GM13977 (cell line): Measurements from ENCODE around the gene SMARCAL1.

Experiments
- DNase-seq: peaks from one replicate; pipeline ENCODE4 v3.0.0; 2012; ENCODE audit warnings: low spot score
- CTCF ChIP-seq: IDR thresholded peaks from 2 replicates; pipeline ENCODE4 v1.5.1; 2012; ENCODE audit warnings: mild to moderate bottlenecking, control low read depth; ENCODE audit not compliant: insufficient read depth; ENCODE audit errors: extremely low read depth, missing control alignments
- in situ Hi-C: fragments of 300-500 bp; cut with MboI; formaldehyde crosslinking; loops from one replicate; pipeline ENCODE4 v1.12.0; 2022; ENCODE audit warnings: low sequenced_read_pairs, low pct_unique_long_range_greater_than_20kb, mixed read lengths, inconsistent platforms; ENCODE audit not compliant: unreplicated experiment

SMARCAL1 gene

DNA sequence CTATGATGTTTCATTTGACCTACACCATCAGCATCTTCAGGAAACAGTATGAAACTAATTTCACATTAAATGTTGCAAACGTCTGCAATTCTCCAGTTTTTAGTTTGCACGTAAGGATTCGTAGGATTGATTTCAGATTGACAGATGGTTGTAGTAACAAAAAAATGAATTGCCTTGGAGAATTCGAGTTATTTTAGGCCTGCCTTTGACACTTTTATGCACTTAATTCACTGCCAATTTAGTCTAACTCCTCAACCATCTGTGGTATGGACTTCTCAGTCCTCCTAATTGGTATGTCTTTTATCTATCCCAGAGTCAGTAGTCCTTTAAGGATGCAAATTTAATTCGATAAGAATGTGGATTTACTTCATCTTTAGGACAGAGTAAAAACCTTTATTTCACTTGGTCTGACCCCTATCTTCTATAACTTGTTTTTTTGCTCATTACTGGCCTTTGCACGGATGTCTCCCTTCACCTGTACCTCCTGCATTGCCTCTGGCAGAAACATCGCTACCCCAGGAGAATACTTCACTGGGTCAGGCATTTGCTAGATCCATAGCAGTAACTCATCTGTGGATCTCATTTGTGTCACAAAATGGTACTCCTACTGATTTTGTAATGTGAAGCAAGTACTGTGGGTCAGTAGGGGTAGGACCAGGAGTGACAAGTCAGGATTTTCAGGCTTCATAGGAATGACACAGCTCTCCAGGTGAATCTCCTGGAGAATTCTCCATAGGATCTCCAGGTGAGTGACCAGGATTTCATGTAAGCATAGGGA is 90.3 kb downstream of the SMARCAL1 start:
- TF ChIP-seq CTCF, result no peak
- in situ Hi-C loops, result no loop called here
- DNase-seq, result no peak

- DNase-seq, result no peak
- TF ChIP-seq CTCF, result no peak
- in situ Hi-C loops, result no loop called here
Measured at GRCh38 chr2:216503159-216503629, 90.9 kb downstream of the SMARCAL1 start.

DNA sequence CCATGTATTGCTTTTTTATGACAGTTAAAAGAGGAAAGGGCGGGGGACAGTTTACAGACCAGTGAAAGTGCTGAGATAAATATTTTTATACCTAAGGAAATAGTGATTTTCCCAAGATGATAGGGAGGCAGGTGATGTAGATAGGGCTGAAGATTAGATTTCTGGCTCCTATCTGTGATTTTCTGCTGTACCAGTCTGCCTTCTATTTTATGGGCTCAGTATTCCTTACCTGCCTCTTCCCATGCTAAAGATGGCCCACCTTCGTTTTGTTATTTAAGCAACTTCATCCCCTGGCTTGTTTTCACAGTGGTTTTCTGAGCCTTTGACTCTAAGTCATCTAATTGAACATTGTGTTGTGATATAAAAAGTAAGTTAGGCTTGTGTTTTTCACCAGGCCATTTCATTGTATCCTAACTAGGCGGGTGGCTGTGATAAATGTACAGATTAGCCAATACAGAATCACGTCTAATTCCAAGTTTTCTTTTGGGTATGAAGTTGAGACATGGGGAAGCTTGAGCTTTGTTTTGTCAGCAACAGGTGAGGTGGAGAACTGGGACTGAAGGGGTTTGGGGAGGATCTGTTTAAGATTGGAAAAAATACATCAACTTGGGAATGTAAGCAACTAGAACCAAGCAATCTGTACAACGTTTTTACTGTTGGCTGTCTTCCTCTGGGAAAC is 91.6 kb downstream of the SMARCAL1 start:
- DNase-seq, result no peak
- in situ Hi-C loops, result no loop called here
- TF ChIP-seq CTCF, result no peak

DNA sequence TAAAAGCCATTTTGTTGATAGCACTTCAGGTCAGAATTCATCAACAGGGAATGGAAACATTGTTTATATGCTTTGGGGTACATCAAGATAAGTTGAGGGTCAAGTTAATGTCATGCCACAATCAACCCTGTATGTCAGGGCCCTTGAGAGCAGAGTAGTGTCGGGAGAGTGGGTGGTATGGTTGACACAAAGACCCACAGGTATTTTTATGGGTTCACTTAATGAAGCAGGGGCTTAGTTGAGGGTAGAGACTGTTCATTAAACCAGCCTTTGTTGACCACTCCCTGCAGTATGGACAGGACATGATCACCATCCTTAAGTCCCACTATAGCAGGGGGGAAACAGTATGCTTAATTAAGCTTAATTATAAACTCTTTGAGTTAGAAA is 92.1 kb downstream of the SMARCAL1 start:
- TF ChIP-seq CTCF, result no peak
- in situ Hi-C loops, result no loop called here
- DNase-seq, result no peak

- no peak for DNase-seq
- in situ Hi-C loops, result loop anchor here (5.0 kb wide), 1 partner anchor 162 kb away; no protein-coding TSS in a partner anchor
- TF ChIP-seq CTCF, result no peak
Measured at GRCh38 chr2:216505133-216506106, 93.1 kb downstream of the SMARCAL1 start.
